Left lobe of liver (tissue), 2 donors: Measurements from ENCODE around the gene OMP. TPM values are rescaled to one million over a fixed set of nuclear protein-coding genes. Genes with fewer than 3 reads are reported as not detected.

Experiments
- ATAC-seq: fragments of 200-7000 bp; cut with Tn5 transposase; one replicate; pipeline ENCODE4 v1.9.1; 2020; ENCODE audit warnings: mild to moderate bottlenecking, moderate library complexity
- DNase-seq: peaks from one replicate; pipeline ENCODE4 v3.0.0-alpha.2; 2020; ENCODE audit warnings: low spot score
- total RNA-seq: library from RNA; stranded (reverse); gene quantifications from one replicate; pipeline ENCODE4 v1.2.1, GENCODE V29; 2021
- donor health status: DM: no; HTN: no; CAD: no; lungs with moderate emphysema.
- donor health status: DM: no; HTN: yes; CAD: no.

The OMP gene
- total RNA-seq, 1 donor from 2014 or later = 3.4 TPM

DNA sequence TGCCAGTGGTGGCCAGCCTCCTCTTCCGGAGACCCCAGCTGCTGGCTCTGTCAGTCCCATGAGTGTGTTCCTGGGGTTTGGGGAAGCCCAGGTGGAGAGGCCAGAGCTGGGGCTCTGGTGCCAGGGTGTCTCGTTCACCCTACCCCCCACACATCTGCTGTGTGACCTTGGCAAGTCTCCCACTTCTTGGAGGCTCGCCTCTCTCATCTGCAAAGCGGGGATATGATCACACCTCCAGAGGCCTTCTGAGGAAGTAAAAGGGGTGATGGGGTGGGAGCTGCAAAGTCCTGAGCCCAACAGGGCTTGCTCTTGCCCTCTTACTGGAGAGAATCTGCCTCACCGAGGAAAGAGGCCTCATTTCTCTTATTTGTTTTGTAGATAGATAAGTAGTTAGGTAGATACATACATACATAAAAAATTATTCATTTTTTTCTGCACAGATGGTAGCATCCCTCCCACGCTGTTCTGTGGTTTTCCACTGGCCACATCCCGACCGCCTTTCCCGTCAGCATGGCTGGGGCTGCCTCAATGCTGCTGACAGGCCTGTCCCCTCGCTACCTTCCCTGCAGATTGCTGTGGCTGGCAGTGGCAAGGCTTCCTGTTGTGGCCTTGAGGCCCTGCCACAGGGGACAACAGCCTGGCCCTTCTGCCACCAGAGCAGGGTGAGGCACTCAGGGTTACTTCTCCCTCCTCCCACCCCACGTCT lies 49.3 kb downstream of the OMP start:
- no peak for DNase-seq

GRCh38 chr11:77152846-77153245 lies 50.2 kb downstream of the OMP start:
- ATAC-seq (no peak), DNase-seq (no peak)

More for the DNA sequence above, 49.3 kb downstream of the OMP start:
- no peak for ATAC-seq

Other genes with a start within 250 kb of the OMP start
- 4.8 TPM for gene ACER3, start 241.9 kb upstream of the OMP start, total RNA-seq
- not detected for gene B3GNT6, start 68.4 kb upstream of the OMP start, total RNA-seq
- gene CAPN5, start 35.9 kb upstream of the OMP start, total RNA-seq = 78.1 TPM
- gene MYO7A, start 25.4 kb downstream of the OMP start, total RNA-seq = 38.5 TPM
- 10.2 TPM for gene GDPD4, start 198.8 kb downstream of the OMP start, total RNA-seq